Right lobe of liver (tissue), 6 donors: ENCODE measurements around the gene MEG3. TPM values are rescaled to one million over a fixed set of nuclear protein-coding genes. Genes with fewer than 3 reads are reported as not detected.
A peak's percentile ranks its signal among the peaks of the same experiment; 100 is the strongest.

Experiments
- ATAC-seq, 4 donors: fragments of 200-7000 bp; cut with Tn5 transposase; one replicate each; pipeline ENCODE4 v1.9.1; 2020; ENCODE audit warnings: mild to moderate bottlenecking in 4 of 4, moderate library complexity in 4 of 4
- DNase-seq, 3 donors: peaks; one replicate each; pipeline ENCODE4 v3.0.0-alpha.2; 2020
- H3K27ac ChIP-seq, 3 donors: fragments of 200-600 bp; one replicate each; pipeline ENCODE4 v1.8.0; 2022
- H3K27me3 ChIP-seq, 2 donors: fragments of 200-600 bp; one replicate each; pipeline ENCODE4 v1.8.0; 2022
- H3K36me3 ChIP-seq, 4 donors: fragments of 200-600 bp; sonication (generic) in 1 of 4; one replicate each; pipeline versions ENCODE4 v1.5.1 to v1.8.0; 2017 to 2022; ENCODE audit warnings: control low read depth in 1 of 4
- H3K4me1 ChIP-seq, 4 donors: fragments of 200-600 bp; sonication (generic) in 1 of 4; one replicate each; pipeline versions ENCODE4 v1.5.1 to v1.8.0; 2017 to 2022; ENCODE audit warnings: control low read depth in 1 of 4
- H3K4me3 ChIP-seq, 3 donors: fragments of 200-600 bp; one replicate each; pipeline ENCODE4 v1.8.0; 2022
- H3K9me3 ChIP-seq, 4 donors: fragments of 200-600 bp; sonication (generic) in 1 of 4; one replicate each; pipeline versions ENCODE4 v1.5.1 to v1.8.0; 2017 to 2022; ENCODE audit warnings: control low read depth in 1 of 4
- CTCF ChIP-seq, 4 donors: fragments of 200-600 bp in 3 of 4; fragments of 450-650 bp in 1 of 4; IDR thresholded peaks; one replicate each; pipeline versions ENCODE4 v1.5.1 to v1.8.0; 2016 to 2022; ENCODE audit warnings: antibody characterized with exemption in 4 of 4, mild to moderate bottlenecking in 2 of 4
- POLR2A ChIP-seq: fragments of 450-650 bp; IDR thresholded peaks from one replicate; pipeline ENCODE4 v1.6.1; 2017; ENCODE audit warnings: antibody characterized with exemption, mild to moderate bottlenecking
- WGBS: methylation state at CpG from one replicate; pipeline ENCODE4 v1.1.6; 2018; ENCODE audit warnings: low coverage, low lambda C conversion rate; ENCODE audit not compliant: insufficient coverage; ENCODE audit errors: missing lambda C conversion rate; 5-methylcytosine and 5-hydroxymethylcytosine counted together
- intact Hi-C, 2 donors: fragments of 100-400 bp; cut with DNase I; formaldehyde crosslinking; loops; one replicate each; pipeline versions ENCODE4 v1.11.2 to v1.14.1; 2022
- total RNA-seq, 6 experiments: library from RNA; depleted of rRNA in 2 of 6; stranded (reverse); fragments of >200 nt in 2 of 6; fragmentation: NEBNext Ultra II Directional in 3 of 6; extraction: Animal tissue kit (Norgen Biotek cat#: 25700) in 3 of 6; gene quantifications; one replicate each; pipeline versions ENCODE4 v1.1.0 to v1.2.4, GENCODE V29; 2016 to 2023
- donor health status: DM: no; HTN: yes; CAD: no.
- donor health status: DM: no; HTN: no; CAD: no.
- donor health status: DM: no; HTN: no; CAD: no.
- donor health status: DM: no; HTN: yes; CAD: no.
- donor health status: DM: no; HTN: yes; CAD: no.

MEG3 gene
- total RNA-seq, 6 experiments from 2014 or later = 5.7 to 43.7 (median 23.9) TPM

DNA sequence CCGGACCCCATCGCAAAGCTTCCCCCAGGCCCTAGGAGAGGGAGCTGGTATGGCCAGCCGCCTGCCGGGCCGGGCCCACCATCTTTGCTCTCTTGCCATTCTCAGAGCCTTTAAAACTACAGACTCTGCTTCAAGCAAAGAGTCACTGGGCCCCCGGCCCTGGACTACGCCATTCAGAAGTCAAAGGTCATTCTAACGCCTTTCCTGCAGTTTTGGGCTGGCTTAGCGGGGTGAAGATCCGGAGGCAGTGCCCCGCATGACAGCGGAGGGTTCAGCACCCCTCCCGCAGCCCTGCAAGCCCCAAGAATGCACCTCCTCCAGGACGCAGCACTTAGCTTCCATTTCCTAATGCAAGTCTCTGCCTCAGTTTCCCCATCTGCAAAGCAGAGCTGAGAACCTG lies 38.3 kb upstream of the MEG3 start:
- H3K4me3 ChIP-seq = no peak overlapping the region
- no peaks in the 10 kb centered on the region for H3K27me3 ChIP-seq
- H3K27ac ChIP-seq = no peak overlapping the region
- DNase-seq (no peak), ATAC-seq (no peak)
- H3K4me1 ChIP-seq = no peaks in the 10 kb centered on the region
- intact Hi-C loops = no loop called here
- H3K9me3 ChIP-seq = no peaks in the 10 kb centered on the region
- no peaks in the 10 kb centered on the region for H3K36me3 ChIP-seq
- TF ChIP-seq CTCF (IDR thresholded peaks at IDR 0.05) (no peak), POLR2A (no peak)
- 92% methylated on average over 8 of the region's 14 CpGs for WGBS

- WGBS = 65% methylated on average over 6 of the region's 7 CpGs
- H3K27ac ChIP-seq = no peak overlapping the region
Measured at GRCh38 chr14:100788517-100788916, 37.4 kb upstream of the MEG3 start.

DNA sequence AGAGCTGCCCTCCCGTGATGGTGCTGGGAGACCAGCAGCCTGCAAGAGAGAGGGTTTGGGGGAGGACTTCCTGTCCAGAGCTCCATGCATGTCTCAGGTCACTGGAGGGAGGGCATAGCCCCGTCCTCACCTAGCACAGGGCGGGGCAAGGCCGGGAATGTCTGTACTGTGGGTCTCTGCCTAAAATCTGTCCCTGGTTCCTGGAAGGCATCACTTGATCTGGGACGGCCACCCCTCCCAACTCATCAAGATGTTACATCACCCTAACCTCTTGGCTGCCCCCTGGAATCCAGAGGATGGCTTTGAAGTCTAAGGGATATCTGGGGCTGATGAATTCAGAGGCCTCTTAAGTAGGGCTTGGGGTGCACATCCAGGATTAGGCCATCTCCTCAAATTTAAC lies 37.0 kb upstream of the MEG3 start:
- H3K27ac ChIP-seq = no peak overlapping the region
- intact Hi-C loops = no loop called here
- no peaks in the 10 kb centered on the region for H3K4me1 ChIP-seq
- 30% methylated on average over 2 of the region's 5 CpGs for WGBS
- no peaks in the 10 kb centered on the region for H3K27me3 ChIP-seq
- no peaks in the 10 kb centered on the region for H3K36me3 ChIP-seq
- no peak overlapping the region for H3K4me3 ChIP-seq
- TF ChIP-seq POLR2A = no peak
- TF ChIP-seq CTCF (IDR thresholded peaks at IDR 0.05) = no peak
- no peak for ATAC-seq
- peak in 1 of 3 donors; percentile 26 for DNase-seq
- H3K9me3 ChIP-seq = no peaks in the 10 kb centered on the region

More at GRCh38 chr14:100788517-100788916, 37.4 kb upstream of the MEG3 start:
- DNase-seq (no peak), ATAC-seq (no peak)
- no peak overlapping the region for H3K4me3 ChIP-seq
- no peaks in the 10 kb centered on the region for H3K9me3 ChIP-seq
- H3K27me3 ChIP-seq = no peaks in the 10 kb centered on the region
- TF ChIP-seq CTCF (IDR thresholded peaks at IDR 0.05) = no peak
- TF ChIP-seq POLR2A = no peak
- H3K4me1 ChIP-seq = no peaks in the 10 kb centered on the region
- H3K36me3 ChIP-seq = no peaks in the 10 kb centered on the region
- intact Hi-C loops = no loop called here

DNA sequence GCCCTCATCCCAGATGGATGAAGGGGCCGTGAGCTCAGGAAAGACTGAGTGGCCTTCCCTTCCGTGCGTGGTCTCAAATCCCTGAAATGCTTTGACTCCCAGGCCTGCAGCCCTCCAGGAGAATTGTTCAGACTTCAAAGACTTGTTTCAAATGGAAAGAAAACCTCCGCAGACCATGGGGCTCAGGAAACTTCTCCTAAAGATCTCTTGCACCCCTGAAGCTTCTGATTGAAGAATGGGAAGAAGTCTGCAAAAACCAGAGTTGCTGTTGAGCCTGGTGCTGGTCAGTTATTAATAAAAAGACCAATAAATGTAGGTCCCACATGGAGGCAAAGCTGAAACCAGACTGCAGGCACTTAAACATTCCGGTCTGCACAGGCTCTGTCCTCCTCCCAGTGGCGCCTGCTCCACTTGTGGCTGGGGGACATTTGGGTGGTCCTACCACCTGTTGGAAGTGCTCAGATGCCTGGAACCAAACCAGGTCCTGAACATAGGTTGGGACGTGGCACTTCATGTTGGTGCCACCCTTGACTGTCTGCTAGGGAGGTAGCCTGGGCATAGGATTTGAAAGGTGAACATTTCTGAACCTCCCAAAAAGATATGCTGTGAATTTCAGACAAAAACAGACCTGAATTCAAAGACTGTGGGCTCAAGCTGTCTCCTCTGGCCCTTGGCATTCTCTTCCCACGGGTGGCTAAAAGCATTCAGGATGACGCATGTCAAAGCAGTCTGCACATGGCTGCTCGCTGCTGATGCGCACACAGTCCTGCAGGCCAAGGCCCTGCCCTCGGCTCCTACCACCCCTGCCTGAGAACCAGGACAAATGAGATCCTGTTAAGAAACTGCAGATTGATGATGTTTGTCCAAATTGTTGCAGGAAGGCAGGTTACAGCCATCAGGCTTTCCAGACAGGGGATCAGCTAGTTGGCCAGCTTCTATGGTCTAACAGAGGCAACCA lies 36.2 kb upstream of the MEG3 start:
- WGBS = 71% methylated on average over 8 of the region's 12 CpGs
- TF ChIP-seq POLR2A = no peak
- no peak for TF ChIP-seq CTCF (IDR thresholded peaks at IDR 0.05)
- Histone ChIP-seq H3K9me3 (no peaks in the 10 kb centered on the region), H3K4me1 (no peaks in the 10 kb centered on the region), H3K27ac (no peak overlapping the region), H3K4me3 (no peak overlapping the region), H3K27me3 (no peaks in the 10 kb centered on the region), H3K36me3 (no peaks in the 10 kb centered on the region)
- DNase-seq = no peak
- no peak for ATAC-seq
- intact Hi-C loops = no loop called here
